Measurements from ENCODE around the gene COLQ. TPM values are rescaled to one million over a fixed set of nuclear protein-coding genes. Genes with fewer than 3 reads are reported as not detected.

The COLQ gene
- total and polyA plus RNA-seq, 10 donors, result 1.9 to 29.8 (median 6.7) TPM

- TF ChIP-seq POLR2AphosphoS5 (IDR thresholded peaks at IDR 0.05) (no peak), POLR2A (IDR thresholded peaks at IDR 0.05) (no peak)
- TF ChIP-seq, protein P1, sequence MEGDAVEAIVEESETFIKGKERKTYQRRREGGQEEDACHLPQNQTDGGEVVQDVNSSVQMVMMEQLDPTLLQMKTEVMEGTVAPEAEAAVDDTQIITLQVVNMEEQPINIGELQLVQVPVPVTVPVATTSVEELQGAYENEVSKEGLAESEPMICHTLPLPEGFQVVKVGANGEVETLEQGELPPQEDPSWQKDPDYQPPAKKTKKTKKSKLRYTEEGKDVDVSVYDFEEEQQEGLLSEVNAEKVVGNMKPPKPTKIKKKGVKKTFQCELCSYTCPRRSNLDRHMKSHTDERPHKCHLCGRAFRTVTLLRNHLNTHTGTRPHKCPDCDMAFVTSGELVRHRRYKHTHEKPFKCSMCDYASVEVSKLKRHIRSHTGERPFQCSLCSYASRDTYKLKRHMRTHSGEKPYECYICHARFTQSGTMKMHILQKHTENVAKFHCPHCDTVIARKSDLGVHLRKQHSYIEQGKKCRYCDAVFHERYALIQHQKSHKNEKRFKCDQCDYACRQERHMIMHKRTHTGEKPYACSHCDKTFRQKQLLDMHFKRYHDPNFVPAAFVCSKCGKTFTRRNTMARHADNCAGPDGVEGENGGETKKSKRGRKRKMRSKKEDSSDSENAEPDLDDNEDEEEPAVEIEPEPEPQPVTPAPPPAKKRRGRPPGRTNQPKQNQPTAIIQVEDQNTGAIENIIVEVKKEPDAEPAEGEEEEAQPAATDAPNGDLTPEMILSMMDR (IDR thresholded peaks at IDR 0.05 in 8 of 11, conservative IDR thresholded peaks at IDR 0.05 in 3 of 11), result no peak
- no peak overlapping the region for H3K27ac ChIP-seq
- no peaks in the 10 kb centered on the region for H3K9me3 ChIP-seq
- no peak overlapping the region for H3K4me3 ChIP-seq
- intact Hi-C loops (cut with DNase I; ENCODE audit: low total_unique reads), result no loop called here
- no peaks in the 10 kb centered on the region for H3K27me3 ChIP-seq (replicated peaks in 1 of 7)
- DNase-seq, result no peak
- no peaks in the 10 kb centered on the region for H3K4me1 ChIP-seq
- no peaks in the 10 kb centered on the region for H3K36me3 ChIP-seq
These were observed 41.9 kb downstream of the COLQ start for GRCh38 chr3:15479400-15480224.

DNA sequence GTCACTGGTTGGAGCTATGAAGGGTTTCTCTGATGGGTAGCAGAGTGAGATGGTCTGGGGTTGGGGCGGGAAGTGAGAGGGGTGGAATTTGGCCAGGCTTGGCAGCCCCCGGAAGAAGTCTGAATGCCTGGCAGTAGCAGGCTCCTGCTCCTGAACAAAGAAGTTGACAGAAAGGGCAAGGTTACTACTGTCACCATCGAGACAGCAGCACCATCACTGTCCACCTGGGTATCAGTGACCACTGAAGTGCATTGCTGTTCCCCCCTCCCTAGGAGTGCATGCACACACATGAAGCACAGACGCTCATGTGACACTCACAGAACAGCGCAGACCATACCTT lies 42.9 kb downstream of the COLQ start:
- TF ChIP-seq POLR2AphosphoS5 (IDR thresholded peaks at IDR 0.05), result no peak
- no peak for TF ChIP-seq POLR2A (IDR thresholded peaks at IDR 0.05)
- TF ChIP-seq, protein P1 (IDR thresholded peaks at IDR 0.05 in 8 of 11, conservative IDR thresholded peaks at IDR 0.05 in 3 of 11), result no peak
- intact Hi-C loops (cut with DNase I; ENCODE audit: low total_unique reads), result no loop called here

GRCh38 chr3:15477951-15478639 lies 43.4 kb downstream of the COLQ start:
- intact Hi-C loops (cut with DNase I; ENCODE audit: low total_unique reads), result no loop called here
- TF ChIP-seq POLR2AphosphoS5 (IDR thresholded peaks at IDR 0.05) (no peak), POLR2A (IDR thresholded peaks at IDR 0.05) (no peak)
- TF ChIP-seq, protein P1 (IDR thresholded peaks at IDR 0.05 in 8 of 11, conservative IDR thresholded peaks at IDR 0.05 in 3 of 11), result no peak
- Histone ChIP-seq H3K27ac (no peak overlapping the region), H3K36me3 (no peaks in the 10 kb centered on the region), H3K4me3 (no peak overlapping the region), H3K27me3 (replicated peaks in 1 of 7) (no peaks in the 10 kb centered on the region), H3K9me3 (no peaks in the 10 kb centered on the region), H3K4me1 (no peaks in the 10 kb centered on the region)
- whole genome bisulfite sequencing, 5 donors, result 70 to 94% (median 84%) methylated on average over 5 to 6 of the region's 6 CpGs
- no peak for DNase-seq

More for the DNA sequence above, 42.9 kb downstream of the COLQ start:
- DNase-seq, result no peak
- Histone ChIP-seq H3K9me3 (no peaks in the 10 kb centered on the region), H3K36me3 (no peaks in the 10 kb centered on the region), H3K4me3 (no peak overlapping the region), H3K27ac (no peak overlapping the region), H3K27me3 (replicated peaks in 1 of 7) (no peaks in the 10 kb centered on the region), H3K4me1 (no peaks in the 10 kb centered on the region)
- WGBS, 5 donors, result 82 to 92% (median 87%) methylated on average over 5 of the region's 5 CpGs

GRCh38 chr3:15476378-15476777 lies 45.1 kb downstream of the COLQ start:
- WGBS, 5 donors, result 77 to 92% (median 84%) methylated on average over 3 of the region's 3 CpGs
- Histone ChIP-seq H3K36me3 (no peaks in the 10 kb centered on the region), H3K4me1 (no peaks in the 10 kb centered on the region), H3K27me3 (replicated peaks in 1 of 7) (no peaks in the 10 kb centered on the region), H3K27ac (no peak overlapping the region), H3K9me3 (no peaks in the 10 kb centered on the region), H3K4me3 (no peak overlapping the region)
- TF ChIP-seq POLR2A (IDR thresholded peaks at IDR 0.05) (no peak), POLR2AphosphoS5 (IDR thresholded peaks at IDR 0.05) (no peak)
- TF ChIP-seq, protein P1 (IDR thresholded peaks at IDR 0.05 in 8 of 11, conservative IDR thresholded peaks at IDR 0.05 in 3 of 11), result no peak
- intact Hi-C loops (cut with DNase I; ENCODE audit: low total_unique reads), result no loop called here
- DNase-seq, result no peak

Data from spleen (tissue), 11 donors.